PFSK-1 (cell line): ENCODE results near the gene ZNF385D.

ENCODE experiments used
- FOXP2 ChIP-seq: optimal IDR thresholded peaks from 2 replicates; pipeline ENCODE3; 2011; ENCODE audit warnings: borderline replicate concordance, control low read depth, inconsistent platforms; ENCODE audit not compliant: insufficient read depth; ENCODE audit errors: extremely low read length, extremely low read depth
- POLR2AphosphoS5 ChIP-seq: IDR thresholded peaks from 2 replicates; pipeline ENCODE4 v1.6.1; 2012; ENCODE audit warnings: low read depth, mild to moderate bottlenecking, control low read depth, low read length, moderate library complexity
- SIN3A ChIP-seq: IDR thresholded peaks from 2 replicates; pipeline ENCODE4 v1.6.1; 2012; ENCODE audit warnings: mild to moderate bottlenecking, low read length, moderate library complexity, borderline replicate concordance; ENCODE audit not compliant: insufficient read depth
- TAF1 ChIP-seq: IDR thresholded peaks from 2 replicates; pipeline ENCODE4 v1.6.1; 2012; ENCODE audit warnings: low read length, control low read depth, borderline replicate concordance; ENCODE audit not compliant: insufficient read depth
- TF ChIP-seq, protein P1 (sequence below), 2 experiments: IDR thresholded peaks; 2 replicates each; pipeline versions ENCODE4 v1.6.1 to v1.8.0; 2011 to 2012; ENCODE audit warnings: low read depth in 2 of 2, low read length in 2 of 2, control low read depth in 1 of 2, inconsistent platforms in 1 of 2, mild to moderate bottlenecking in 1 of 2, moderate library complexity in 1 of 2; ENCODE audit not compliant: insufficient read depth in 1 of 2

ZNF385D gene

DNA sequence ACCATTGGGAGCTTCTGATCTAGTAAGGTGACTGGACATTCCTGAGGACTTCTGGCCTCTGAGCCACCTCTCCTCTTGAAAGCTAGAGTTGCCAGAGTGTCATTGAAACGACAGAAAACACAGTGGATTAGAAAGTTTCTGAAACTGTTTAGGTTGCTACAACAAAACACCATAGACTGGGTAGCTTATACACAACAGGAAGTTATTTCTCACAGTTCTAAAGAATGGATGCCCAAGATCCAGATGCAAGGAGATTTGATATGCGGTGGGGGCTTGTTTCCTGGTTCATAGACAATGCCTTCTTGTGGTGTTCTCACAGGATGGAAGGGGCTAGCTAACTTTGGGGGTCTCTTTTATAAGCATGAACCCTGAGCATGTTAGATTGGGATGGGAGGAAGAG, 43.3 kb upstream of the ZNF385D start:
- no peak for TF ChIP-seq FOXP2

DNA sequence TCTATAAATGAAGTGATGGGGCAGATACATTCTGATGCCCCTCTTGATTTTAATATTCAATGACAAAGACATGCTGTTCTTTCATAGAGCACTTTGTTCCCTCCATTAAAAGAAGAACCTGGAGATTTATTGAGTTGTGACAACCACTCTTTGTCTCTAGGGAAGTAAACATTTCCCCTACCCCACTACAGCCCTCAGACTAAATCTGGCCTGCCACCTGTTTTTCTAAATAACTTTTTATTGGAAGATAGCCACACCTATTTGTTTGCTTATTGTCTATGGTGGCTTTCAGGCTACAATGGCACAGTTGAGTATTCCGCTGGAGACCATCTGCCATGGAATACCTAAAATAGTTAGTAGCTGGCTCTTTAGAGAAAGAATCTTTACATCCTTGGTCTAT, 41.2 kb upstream of the ZNF385D start:
- TF ChIP-seq POLR2AphosphoS5, result no peak
- no peak for TF ChIP-seq FOXP2
- no peak for TF ChIP-seq TAF1
- TF ChIP-seq, protein P1, sequence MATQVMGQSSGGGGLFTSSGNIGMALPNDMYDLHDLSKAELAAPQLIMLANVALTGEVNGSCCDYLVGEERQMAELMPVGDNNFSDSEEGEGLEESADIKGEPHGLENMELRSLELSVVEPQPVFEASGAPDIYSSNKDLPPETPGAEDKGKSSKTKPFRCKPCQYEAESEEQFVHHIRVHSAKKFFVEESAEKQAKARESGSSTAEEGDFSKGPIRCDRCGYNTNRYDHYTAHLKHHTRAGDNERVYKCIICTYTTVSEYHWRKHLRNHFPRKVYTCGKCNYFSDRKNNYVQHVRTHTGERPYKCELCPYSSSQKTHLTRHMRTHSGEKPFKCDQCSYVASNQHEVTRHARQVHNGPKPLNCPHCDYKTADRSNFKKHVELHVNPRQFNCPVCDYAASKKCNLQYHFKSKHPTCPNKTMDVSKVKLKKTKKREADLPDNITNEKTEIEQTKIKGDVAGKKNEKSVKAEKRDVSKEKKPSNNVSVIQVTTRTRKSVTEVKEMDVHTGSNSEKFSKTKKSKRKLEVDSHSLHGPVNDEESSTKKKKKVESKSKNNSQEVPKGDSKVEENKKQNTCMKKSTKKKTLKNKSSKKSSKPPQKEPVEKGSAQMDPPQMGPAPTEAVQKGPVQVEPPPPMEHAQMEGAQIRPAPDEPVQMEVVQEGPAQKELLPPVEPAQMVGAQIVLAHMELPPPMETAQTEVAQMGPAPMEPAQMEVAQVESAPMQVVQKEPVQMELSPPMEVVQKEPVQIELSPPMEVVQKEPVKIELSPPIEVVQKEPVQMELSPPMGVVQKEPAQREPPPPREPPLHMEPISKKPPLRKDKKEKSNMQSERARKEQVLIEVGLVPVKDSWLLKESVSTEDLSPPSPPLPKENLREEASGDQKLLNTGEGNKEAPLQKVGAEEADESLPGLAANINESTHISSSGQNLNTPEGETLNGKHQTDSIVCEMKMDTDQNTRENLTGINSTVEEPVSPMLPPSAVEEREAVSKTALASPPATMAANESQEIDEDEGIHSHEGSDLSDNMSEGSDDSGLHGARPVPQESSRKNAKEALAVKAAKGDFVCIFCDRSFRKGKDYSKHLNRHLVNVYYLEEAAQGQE (IDR thresholded peaks at IDR 0.05; ENCODE audit: insufficient read depth in 1 of 2, low read depth in 2 of 2, low read length in 2 of 2), result no peak
- no peak for TF ChIP-seq SIN3A

DNA sequence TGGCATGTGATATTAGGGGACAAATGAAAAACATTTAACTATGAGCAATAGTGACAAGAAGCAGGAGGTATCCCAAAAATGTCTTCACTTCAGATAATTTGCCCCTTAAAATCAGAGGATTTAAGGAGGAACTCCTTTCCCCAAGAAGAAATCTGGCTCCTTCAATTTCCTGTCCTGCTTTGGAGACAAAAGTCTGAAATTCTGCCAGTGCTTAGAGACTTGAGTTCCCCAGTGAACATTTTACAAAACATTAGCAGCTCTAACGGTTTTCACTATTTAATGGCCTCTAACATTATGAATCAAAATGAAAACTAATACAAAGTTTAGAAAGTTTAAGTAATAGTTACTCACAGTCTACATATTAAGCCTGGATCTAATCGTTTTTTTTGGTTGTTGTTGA, 40.3 kb upstream of the ZNF385D start:
- TF ChIP-seq POLR2AphosphoS5 (no peak), FOXP2 (no peak), SIN3A (no peak), TAF1 (no peak)
- TF ChIP-seq, protein P1 (IDR thresholded peaks at IDR 0.05; ENCODE audit: insufficient read depth in 1 of 2, low read depth in 2 of 2, low read length in 2 of 2), result no peak

DNA sequence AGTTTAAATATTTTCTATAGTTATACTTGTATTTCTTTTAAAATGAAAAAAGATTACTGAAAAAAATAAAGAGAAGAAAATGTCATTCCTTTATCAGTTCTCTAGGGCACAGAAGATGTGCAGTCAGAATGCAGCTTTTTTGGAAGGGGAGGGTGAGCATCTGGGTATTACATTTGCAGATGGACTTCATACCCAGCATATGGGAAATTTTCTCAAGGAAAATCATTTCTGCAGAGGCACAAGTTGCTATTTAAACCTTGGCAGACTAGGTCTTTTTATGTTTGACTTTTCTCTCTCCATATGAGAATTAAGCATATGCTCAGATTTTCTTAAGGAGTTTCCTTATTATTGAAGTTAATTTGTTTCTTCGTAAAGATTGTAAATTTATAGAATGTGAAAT, 39.5 kb upstream of the ZNF385D start:
- no peak for TF ChIP-seq TAF1
- no peak for TF ChIP-seq FOXP2
- TF ChIP-seq SIN3A, result no peak
- TF ChIP-seq, protein P1 (IDR thresholded peaks at IDR 0.05; ENCODE audit: insufficient read depth in 1 of 2, low read depth in 2 of 2, low read length in 2 of 2), result no peak
- no peak for TF ChIP-seq POLR2AphosphoS5

DNA sequence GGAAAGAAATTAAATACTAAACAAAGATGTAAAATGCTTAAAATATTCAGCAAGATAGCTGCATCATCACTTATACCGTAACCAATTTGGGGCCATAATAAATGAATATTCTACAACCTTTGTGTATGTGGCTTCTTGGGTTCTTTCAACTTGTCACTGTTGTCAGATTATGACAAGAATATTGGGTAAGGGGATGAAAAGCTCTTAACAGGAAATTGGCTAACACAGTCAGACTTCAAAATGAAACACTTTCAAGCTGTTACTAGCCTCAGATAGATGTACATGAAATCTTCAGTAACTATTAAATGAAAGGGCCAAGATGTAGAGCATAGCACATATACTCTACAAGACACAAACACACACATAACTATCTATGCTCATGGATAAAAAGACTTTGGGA, 38.7 kb upstream of the ZNF385D start:
- TF ChIP-seq FOXP2, result no peak
- TF ChIP-seq SIN3A, result no peak
- no peak for TF ChIP-seq TAF1
- no peak for TF ChIP-seq POLR2AphosphoS5
- TF ChIP-seq, protein P1 (IDR thresholded peaks at IDR 0.05; ENCODE audit: insufficient read depth in 1 of 2, low read depth in 2 of 2, low read length in 2 of 2), result no peak

DNA sequence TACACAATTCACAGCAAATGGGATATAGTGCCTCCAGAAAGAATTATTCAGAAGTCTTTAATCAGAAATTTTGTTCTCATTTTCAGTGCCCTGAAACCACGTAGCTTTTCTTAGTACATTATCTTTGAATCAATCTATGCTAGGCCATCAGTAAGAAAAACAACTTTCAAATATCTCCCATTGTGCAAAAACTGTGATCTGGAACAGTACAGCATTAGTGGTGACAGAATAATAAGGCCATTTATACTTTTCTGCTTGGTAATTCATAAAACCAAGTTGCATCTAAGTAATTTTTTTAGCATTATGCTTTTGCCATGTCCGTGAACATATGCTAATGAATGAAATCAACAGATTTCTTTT, 35.4 kb upstream of the ZNF385D start:
- TF ChIP-seq, protein P1 (IDR thresholded peaks at IDR 0.05; ENCODE audit: insufficient read depth in 1 of 2, low read depth in 2 of 2, low read length in 2 of 2), result no peak
- TF ChIP-seq POLR2AphosphoS5 (no peak), FOXP2 (no peak), TAF1 (no peak), SIN3A (no peak)
